GM12891 (cell line): ENCODE results near the gene HTR1B.

Experiments used
- DNase-seq: peaks from one replicate; pipeline ENCODE4 v3.0.0; 2011; ENCODE audit warnings: low spot score; ENCODE audit not compliant: insufficient read length
- FAIRE-seq: peaks from 2 replicates; lab custom pipeline; 2011; peaks lifted over from hg19 to GRCh38; lab: Jason Lieb, UNC
- PAX5 ChIP-seq: IDR thresholded peaks from 2 replicates; pipeline ENCODE4 v1.6.1; 2011; ENCODE audit warnings: low read length, moderate library complexity, mild to moderate bottlenecking; ENCODE audit not compliant: insufficient read depth, severe bottlenecking
- POLR2A ChIP-seq: IDR thresholded peaks from 2 replicates; pipeline ENCODE4 v1.6.1; 2011; ENCODE audit warnings: low read depth, low read length, control low read depth
- POLR2AphosphoS5 ChIP-seq: IDR thresholded peaks from 2 replicates; pipeline ENCODE4 v1.6.1; 2011; ENCODE audit warnings: low read depth, low read length, control low read depth
- POU2F2 ChIP-seq: IDR thresholded peaks from 2 replicates; pipeline ENCODE4 v1.6.1; 2011; ENCODE audit warnings: low read depth, mild to moderate bottlenecking, control low read depth, low read length, moderate library complexity
- SPI1 ChIP-seq: IDR thresholded peaks from 2 replicates; pipeline ENCODE4 v1.6.1; 2011; ENCODE audit warnings: low read depth, low read length, control low read depth
- TAF1 ChIP-seq: IDR thresholded peaks from 2 replicates; pipeline ENCODE4 v1.6.1; 2011; ENCODE audit warnings: low read depth, low read length, control low read depth

The HTR1B gene

GRCh38 chr6:77440206-77440976 lies 22.9 kb downstream of the HTR1B start:
- no peak for TF ChIP-seq SPI1
- TF ChIP-seq POLR2AphosphoS5, result no peak
- no peak for TF ChIP-seq POU2F2
- no peak for TF ChIP-seq TAF1
- DNase-seq (no peak), FAIRE-seq (no peak)

DNA sequence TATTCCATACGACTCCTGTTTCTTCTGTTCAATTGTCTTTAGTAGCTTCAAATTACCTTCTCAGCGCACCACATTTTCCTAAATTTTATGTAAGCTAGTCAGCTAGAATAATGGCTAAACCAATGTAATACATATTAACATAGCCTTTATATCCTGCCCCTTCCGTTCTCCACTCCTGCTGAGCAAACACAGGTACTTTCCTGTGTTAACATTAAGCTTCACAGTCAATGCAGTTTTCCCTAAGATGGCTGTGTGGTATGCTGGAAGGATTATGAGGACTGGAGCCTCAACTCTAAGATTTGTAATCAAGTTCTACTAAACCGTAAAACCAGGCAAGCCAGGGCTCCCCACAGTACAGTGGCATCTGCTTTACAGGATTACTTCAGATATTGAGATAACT lies 29.4 kb downstream of the HTR1B start:
- no peak for FAIRE-seq

DNA sequence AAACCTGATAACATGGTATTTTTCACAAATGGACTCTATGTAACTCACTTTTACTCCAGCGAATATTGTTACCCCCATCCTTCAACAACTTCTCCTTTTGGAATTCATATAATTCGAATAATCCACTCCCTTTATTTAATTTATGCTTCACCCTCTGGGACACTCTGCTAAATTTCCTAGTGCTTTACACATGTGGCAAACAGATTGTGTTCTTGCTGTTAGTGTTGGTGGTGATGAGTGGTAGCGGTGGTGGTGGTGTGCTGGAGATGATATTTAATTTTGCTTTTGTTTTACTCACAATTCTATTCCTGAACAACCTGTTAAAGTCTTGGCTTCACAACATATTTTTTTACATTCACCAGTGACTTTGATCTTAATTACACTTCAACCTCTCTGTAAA lies 32.8 kb downstream of the HTR1B start:
- DNase-seq (no peak), FAIRE-seq (no peak)
- TF ChIP-seq TAF1, result no peak

More for the DNA sequence above, 29.4 kb downstream of the HTR1B start:
- no peak for DNase-seq
- TF ChIP-seq TAF1 (no peak), POLR2AphosphoS5 (no peak), POU2F2 (no peak), POLR2A (no peak), SPI1 (no peak), PAX5 (no peak)

DNA sequence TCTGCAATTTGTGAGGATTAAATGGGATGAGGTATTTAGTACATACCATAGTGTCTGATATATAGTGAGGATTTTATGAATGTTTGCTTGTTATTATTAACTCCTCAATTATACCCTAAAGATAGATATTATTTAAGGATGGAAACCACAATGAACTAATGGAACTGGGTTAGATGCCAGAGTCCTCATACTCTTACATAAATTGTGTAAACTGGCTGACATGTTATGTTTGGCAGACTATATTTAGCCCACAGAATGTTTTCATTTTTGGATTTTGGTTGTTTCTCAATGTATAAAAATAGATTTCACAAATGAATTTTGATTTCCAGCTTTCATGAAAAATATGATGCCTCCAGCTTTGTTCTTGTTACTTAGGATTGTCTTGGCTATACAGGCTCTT lies 37.6 kb downstream of the HTR1B start:
- TF ChIP-seq POU2F2 (no peak), PAX5 (no peak), SPI1 (no peak), TAF1 (no peak), POLR2A (no peak), POLR2AphosphoS5 (no peak)
- DNase-seq (no peak), FAIRE-seq (no peak)

- DNase-seq, result no peak
- TF ChIP-seq TAF1, result no peak
- no peak for TF ChIP-seq POLR2A
- TF ChIP-seq SPI1, result no peak
- no peak for TF ChIP-seq PAX5
- no peak for TF ChIP-seq POU2F2
- TF ChIP-seq POLR2AphosphoS5, result no peak
- no peak for FAIRE-seq
Measured at GRCh38 chr6:77425216-77425615, 38.1 kb downstream of the HTR1B start.

DNA sequence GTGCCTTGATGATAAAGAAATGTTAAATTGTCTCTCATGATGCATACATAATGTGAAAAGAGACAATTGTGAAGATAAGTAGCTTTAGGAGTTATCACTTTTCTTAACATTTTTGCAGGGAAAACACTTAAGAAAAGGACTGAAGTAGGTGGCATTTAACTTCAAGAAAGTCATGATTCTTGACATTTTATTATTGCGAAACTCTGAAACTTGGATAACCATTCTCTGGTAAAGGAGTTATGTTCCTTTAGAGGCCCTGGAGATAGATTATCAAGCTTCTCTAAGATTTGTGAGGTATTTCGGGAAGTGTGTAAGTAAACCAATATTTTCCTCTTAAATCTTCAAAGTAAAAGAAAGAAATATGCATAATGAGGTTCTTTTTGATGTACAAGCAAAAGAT lies 38.5 kb downstream of the HTR1B start:
- DNase-seq (no peak), FAIRE-seq (no peak)
- TF ChIP-seq POLR2AphosphoS5, result no peak
- no peak for TF ChIP-seq POLR2A
- no peak for TF ChIP-seq PAX5
- TF ChIP-seq SPI1, result no peak
- no peak for TF ChIP-seq TAF1
- no peak for TF ChIP-seq POU2F2

- TF ChIP-seq TAF1, result no peak
- no peak for DNase-seq
- FAIRE-seq, result no peak
Measured at GRCh38 chr6:77416839-77417238, 46.5 kb downstream of the HTR1B start.

GRCh38 chr6:77415706-77416105 lies 47.6 kb downstream of the HTR1B start:
- FAIRE-seq (no peak), DNase-seq (no peak)
- no peak for TF ChIP-seq POU2F2
- TF ChIP-seq POLR2A, result no peak
- TF ChIP-seq PAX5, result no peak
